ENCODE measurements around the gene BIRC6. TPM values are rescaled to one million over a fixed set of nuclear protein-coding genes. Genes with fewer than 3 reads are reported as not detected.
"Not testable (repeated sequence)": the region's sequence is repeated elsewhere in the genome, so short reads cannot be mapped to it uniquely, and the experiment has no call there.

Gene BIRC6
- total RNA-seq, 1 donor from 2014 or later = 32.7 TPM

GRCh38 chr2:32452338-32453064 lies 95.7 kb downstream of the BIRC6 start:
- Histone ChIP-seq H3K36me3 (peaks cover 47% of the 10 kb centered on the region), H3K4me1 (no peaks in the 10 kb centered on the region), H3K27me3 (ENCODE audit: low read depth) (no peaks in the 10 kb centered on the region), H3K9me3 (replicated peaks) (no peaks in the 10 kb centered on the region), H3K4me3 (no peak overlapping the region), H3K27ac (replicated peaks) (no peak overlapping the region)
- DNase-seq = no peak
- intact Hi-C loops (cut with micrococcal nuclease) = no loop called here
- TF ChIP-seq, protein P1, sequence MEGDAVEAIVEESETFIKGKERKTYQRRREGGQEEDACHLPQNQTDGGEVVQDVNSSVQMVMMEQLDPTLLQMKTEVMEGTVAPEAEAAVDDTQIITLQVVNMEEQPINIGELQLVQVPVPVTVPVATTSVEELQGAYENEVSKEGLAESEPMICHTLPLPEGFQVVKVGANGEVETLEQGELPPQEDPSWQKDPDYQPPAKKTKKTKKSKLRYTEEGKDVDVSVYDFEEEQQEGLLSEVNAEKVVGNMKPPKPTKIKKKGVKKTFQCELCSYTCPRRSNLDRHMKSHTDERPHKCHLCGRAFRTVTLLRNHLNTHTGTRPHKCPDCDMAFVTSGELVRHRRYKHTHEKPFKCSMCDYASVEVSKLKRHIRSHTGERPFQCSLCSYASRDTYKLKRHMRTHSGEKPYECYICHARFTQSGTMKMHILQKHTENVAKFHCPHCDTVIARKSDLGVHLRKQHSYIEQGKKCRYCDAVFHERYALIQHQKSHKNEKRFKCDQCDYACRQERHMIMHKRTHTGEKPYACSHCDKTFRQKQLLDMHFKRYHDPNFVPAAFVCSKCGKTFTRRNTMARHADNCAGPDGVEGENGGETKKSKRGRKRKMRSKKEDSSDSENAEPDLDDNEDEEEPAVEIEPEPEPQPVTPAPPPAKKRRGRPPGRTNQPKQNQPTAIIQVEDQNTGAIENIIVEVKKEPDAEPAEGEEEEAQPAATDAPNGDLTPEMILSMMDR (IDR thresholded peaks at IDR 0.05; ENCODE audit: borderline replicate concordance) = no peak

GRCh38 chr2:32453242-32454062 lies 96.6 kb downstream of the BIRC6 start:
- DNase-seq = no peak
- Histone ChIP-seq H3K4me1 (no peaks in the 10 kb centered on the region), H3K36me3 (peaks cover 45% of the 10 kb centered on the region), H3K27me3 (ENCODE audit: low read depth) (no peaks in the 10 kb centered on the region), H3K27ac (replicated peaks) (no peak overlapping the region), H3K9me3 (replicated peaks) (no peaks in the 10 kb centered on the region), H3K4me3 (no peak overlapping the region)
- intact Hi-C loops (cut with micrococcal nuclease) = no loop called here
- TF ChIP-seq, protein P1 (IDR thresholded peaks at IDR 0.05; ENCODE audit: borderline replicate concordance) = no peak

- no peaks in the 10 kb centered on the region for H3K27me3 ChIP-seq (ENCODE audit: low read depth)
- no peaks in the 10 kb centered on the region for H3K4me1 ChIP-seq
- TF ChIP-seq, protein P1 (IDR thresholded peaks at IDR 0.05; ENCODE audit: borderline replicate concordance) = no peak
- no peak overlapping the region for H3K27ac ChIP-seq (replicated peaks)
- H3K4me3 ChIP-seq = no peak overlapping the region
- intact Hi-C loops (cut with micrococcal nuclease) = no loop called here
- DNase-seq = no peak
- no peaks in the 10 kb centered on the region for H3K9me3 ChIP-seq (replicated peaks)
- H3K36me3 ChIP-seq = peaks cover 28% of the 10 kb centered on the region
Observed at GRCh38 chr2:32455816-32456215, 99.0 kb downstream of the BIRC6 start.

DNA sequence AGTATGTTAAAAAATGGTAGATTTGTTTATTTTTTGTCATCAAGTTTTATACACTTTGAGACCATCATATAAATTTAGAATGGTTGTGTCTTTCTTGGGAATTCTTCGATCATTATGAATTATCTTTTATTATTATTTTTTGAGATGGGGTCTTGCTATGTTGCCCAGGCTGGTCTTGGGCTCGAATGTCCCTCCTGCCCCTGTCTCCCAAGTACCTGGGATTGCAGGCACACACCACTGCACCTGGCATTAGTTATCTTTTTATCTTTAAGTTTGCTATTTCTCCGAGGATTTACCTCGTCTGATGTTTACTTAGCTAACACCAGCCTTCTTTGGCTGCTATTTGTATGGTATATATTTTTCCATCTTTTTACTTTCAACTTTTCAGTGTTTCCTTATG lies 100.0 kb downstream of the BIRC6 start:
- Histone ChIP-seq H3K27me3 (ENCODE audit: low read depth) (no peaks in the 10 kb centered on the region), H3K27ac (replicated peaks) (no peak overlapping the region), H3K9me3 (replicated peaks) (no peaks in the 10 kb centered on the region), H3K4me1 (no peaks in the 10 kb centered on the region), H3K4me3 (no peak overlapping the region), H3K36me3 (peaks cover 24% of the 10 kb centered on the region)
- no peak for DNase-seq
- intact Hi-C loops (cut with micrococcal nuclease) = no loop called here
- TF ChIP-seq, protein P1 (IDR thresholded peaks at IDR 0.05; ENCODE audit: borderline replicate concordance) = no peak

- Histone ChIP-seq H3K9me3 (replicated peaks) (no peaks in the 10 kb centered on the region), H3K27ac (replicated peaks) (no peak overlapping the region), H3K4me1 (no peaks in the 10 kb centered on the region), H3K36me3 (peaks cover 24% of the 10 kb centered on the region), H3K27me3 (ENCODE audit: low read depth) (no peaks in the 10 kb centered on the region), H3K4me3 (no peak overlapping the region)
- DNase-seq = no peak
- TF ChIP-seq, protein P1 (IDR thresholded peaks at IDR 0.05; ENCODE audit: borderline replicate concordance) = no peak
- intact Hi-C loops (cut with micrococcal nuclease) = no loop called here
Observed at GRCh38 chr2:32457814-32458213, 101.0 kb downstream of the BIRC6 start.

DNA sequence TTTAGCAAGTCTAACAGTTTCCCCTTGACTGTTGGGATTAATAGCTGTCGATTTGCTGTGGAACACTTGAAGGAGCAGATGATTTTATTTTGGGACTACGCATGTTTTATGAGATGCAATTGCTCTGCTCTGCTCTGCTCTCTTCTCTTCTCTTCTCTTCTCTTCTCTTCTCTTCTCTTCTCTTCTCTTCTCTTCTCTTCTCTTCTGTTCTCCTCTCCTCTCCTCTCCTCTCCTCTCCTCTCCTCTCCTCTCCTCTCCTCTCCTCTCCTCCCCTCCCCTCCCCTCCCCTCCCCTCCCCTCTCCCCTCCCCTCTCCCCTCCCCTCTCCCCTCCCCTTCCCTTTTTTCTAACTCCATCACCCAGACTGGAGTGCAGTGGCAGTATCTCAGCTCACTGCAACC lies 104.0 kb downstream of the BIRC6 start:
- H3K27me3 ChIP-seq (ENCODE audit: low read depth); H3K27ac ChIP-seq (replicated peaks); intact Hi-C loops (cut with micrococcal nuclease); DNase-seq; H3K4me3 ChIP-seq; H3K9me3 ChIP-seq (replicated peaks); H3K4me1 ChIP-seq: not testable (repeated sequence)
- peaks cover 41% of the 10 kb centered on the region for H3K36me3 ChIP-seq
